Brain microvascular endothelial cell (primary cell): ENCODE results near the gene PRPF6.
A peak's percentile ranks its signal among the peaks of the same experiment; 100 is the strongest.
"Not testable (repeated sequence)": the region's sequence is repeated elsewhere in the genome, so short reads cannot be mapped to it uniquely, and the experiment has no call there.

Experiments
- DNase-seq: peaks from one replicate; pipeline ENCODE4 v3.0.0-alpha.2; 2020
- H3K27ac ChIP-seq: fragments of 250-450 bp; sonication (Bioruptor Pico); 2 replicates; pipeline ENCODE4 v1.5.1; 2020; ENCODE audit warnings: mild to moderate bottlenecking, moderate library complexity
- H3K27me3 ChIP-seq: fragments of 250-450 bp; sonication (Bioruptor Pico); replicated peaks from 2 replicates; pipeline ENCODE4 v1.5.1; 2020; ENCODE audit warnings: mild to moderate bottlenecking
- H3K36me3 ChIP-seq: fragments of 250-450 bp; sonication (Bioruptor Pico); replicated peaks from 2 replicates; pipeline ENCODE4 v1.5.1; 2020; ENCODE audit warnings: mild to moderate bottlenecking
- H3K4me3 ChIP-seq: 2 replicates; pipeline ENCODE4 v1.5.1; 2011; ENCODE audit warnings: low read depth, mild to moderate bottlenecking, control low read depth, low read length, moderate library complexity
- CTCF ChIP-seq: IDR thresholded peaks from 2 replicates; pipeline ENCODE4 v1.5.1; 2011; ENCODE audit warnings: low read depth, mild to moderate bottlenecking, moderate library complexity, low read length, control low read depth, inconsistent platforms; ENCODE audit errors: missing control alignments
- in situ Hi-C: cut with HindIII; loops from 2 replicates; pipeline ENCODE4 v1.10.0; 2017; ENCODE audit warnings: low sequenced_read_pairs, low pct_ligation_motif_present

Gene PRPF6

DNA sequence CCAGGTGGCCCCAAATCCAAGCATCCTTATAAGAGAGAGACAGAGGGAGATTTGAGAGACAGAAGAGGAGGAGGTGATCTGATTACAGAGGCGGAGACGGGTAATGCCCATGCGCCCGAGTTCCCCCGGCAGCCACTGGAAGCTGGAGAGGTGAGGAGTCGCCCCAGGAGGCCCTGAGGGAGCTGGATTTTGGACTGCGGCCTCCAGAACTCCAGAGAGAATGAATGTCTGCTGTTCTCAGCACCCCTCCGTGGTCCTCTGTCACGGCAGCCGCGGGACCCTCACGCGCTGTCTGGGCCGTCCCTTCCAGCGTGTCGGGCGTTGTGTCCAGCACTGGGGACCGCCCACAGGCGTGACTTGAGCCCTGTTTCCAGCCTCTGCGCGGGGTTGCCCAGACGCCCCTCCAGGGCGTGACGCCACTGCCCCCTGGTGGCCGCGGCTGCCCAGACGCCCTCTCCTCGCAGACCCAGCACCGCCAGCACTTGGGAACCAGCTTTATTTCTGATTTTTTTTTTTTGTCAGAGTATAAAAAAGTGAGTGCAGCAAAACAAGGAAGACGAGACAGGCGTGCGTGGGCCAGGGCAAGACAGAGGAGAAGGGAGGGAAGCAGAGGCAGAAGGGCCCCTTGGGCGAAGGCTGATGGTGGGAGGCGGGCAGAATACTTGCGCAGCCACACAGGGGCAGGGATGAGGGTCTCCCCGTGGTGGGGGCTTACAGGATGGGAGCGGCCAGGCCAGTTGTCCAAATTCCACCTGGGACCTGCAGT is 7.1 kb upstream of the PRPF6 start:
- peak overlapping the region; percentile 56 for H3K4me3 ChIP-seq
- DNase-seq, result peak; percentile 71
- no peak overlapping the region for H3K27ac ChIP-seq

GRCh38 chr20:63974402-63975200 is 6.3 kb upstream of the PRPF6 start:
- in situ Hi-C loops, result no loop called here
- Histone ChIP-seq H3K4me3 (no peak overlapping the region), H3K27me3 (no peaks in the 10 kb centered on the region), H3K27ac (no peak overlapping the region), H3K36me3 (no peaks in the 10 kb centered on the region)
- DNase-seq, result no peak
- no peak for TF ChIP-seq CTCF

More for the DNA sequence above, 7.1 kb upstream of the PRPF6 start:
- TF ChIP-seq CTCF, result peak; percentile 98
- H3K27me3 ChIP-seq, result no peaks in the 10 kb centered on the region
- in situ Hi-C loops, result no loop called here
- H3K36me3 ChIP-seq, result no peaks in the 10 kb centered on the region

DNA sequence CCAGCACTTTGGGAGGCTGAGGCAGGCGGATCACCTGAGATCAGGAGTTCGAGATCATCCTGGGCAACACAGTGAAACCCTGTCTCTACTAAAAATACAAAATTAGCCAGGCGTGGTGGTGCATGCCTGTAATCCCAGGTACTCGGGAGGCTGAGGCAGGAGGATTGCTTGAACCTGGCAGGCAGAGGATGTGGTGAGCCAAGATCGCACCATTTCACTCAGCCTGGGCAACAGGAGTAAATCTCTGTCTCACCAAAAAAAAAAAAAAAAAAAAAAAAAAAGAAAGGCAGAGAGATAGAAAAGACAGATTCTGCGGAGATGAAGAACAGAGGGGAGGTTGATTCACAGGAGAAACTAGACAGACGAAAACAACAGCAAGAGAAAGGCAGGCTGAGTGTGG is 4.4 kb upstream of the PRPF6 start:
- in situ Hi-C loops, H3K27me3 ChIP-seq, H3K36me3 ChIP-seq, H3K4me3 ChIP-seq, H3K27ac ChIP-seq, DNase-seq: not testable (repeated sequence)

DNA sequence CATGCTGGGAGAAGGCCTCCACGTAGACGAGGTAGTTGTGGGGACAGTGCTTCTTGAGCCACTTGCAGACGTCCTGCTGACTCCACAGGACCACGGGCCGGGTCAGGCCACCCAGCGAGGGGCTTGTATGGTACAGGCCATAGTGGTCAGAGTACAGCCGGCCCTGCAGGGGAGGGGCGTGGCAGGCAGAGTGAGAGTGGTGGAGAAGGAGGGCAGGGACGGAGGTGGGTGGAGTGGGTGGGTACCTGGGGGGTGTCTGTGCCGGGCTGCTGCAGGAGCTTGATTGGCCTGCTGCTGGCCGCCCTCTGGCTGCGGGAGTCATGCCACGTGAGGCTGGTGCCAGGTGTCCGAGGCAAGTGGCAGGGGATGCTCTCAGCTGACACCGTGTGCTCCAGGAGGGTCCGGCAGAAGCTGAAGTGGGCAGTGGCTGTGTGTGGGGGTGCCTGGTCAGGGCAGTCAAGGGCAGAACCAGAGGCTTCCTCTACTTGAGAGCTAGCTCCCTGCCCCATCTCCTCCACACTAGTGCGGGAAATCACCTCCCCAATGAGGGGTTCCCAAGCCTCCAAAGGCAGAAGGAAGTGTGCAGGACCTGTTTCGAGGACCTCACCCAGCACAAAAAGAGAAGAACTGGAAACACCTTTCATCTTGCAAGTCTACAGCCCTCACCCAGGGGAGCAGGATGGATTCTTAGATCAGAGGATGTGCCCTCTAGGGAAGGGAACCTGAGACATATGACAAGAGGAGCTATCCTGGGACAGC is 3.8 kb upstream of the PRPF6 start:
- in situ Hi-C loops, result no loop called here
- DNase-seq, result no peak
- H3K36me3 ChIP-seq, result no peaks in the 10 kb centered on the region
- H3K27me3 ChIP-seq, result no peaks in the 10 kb centered on the region
- no peak overlapping the region for H3K4me3 ChIP-seq
- no peak for TF ChIP-seq CTCF
- H3K27ac ChIP-seq, result no peak overlapping the region

- TF ChIP-seq CTCF, result no peak
- Histone ChIP-seq H3K27ac (no peak overlapping the region), H3K36me3 (peaks cover under 1% of the 10 kb centered on the region), H3K27me3 (no peaks in the 10 kb centered on the region), H3K4me3 (no peak overlapping the region)
- in situ Hi-C loops, result no loop called here
- DNase-seq, result peak; percentile 83
These were observed 3.1 kb upstream of the PRPF6 start for GRCh38 chr20:63977739-63978276.
